Activated naive CD8-positive, alpha-beta T cell treated with anti-CD3 and anti-CD28 coated beads, Interleukin-2, amount 10 ng/mL, durations not matched to agents 7 days and 5 days (primary cell): Measurements from ENCODE around the gene ADAMTS4. TPM values are rescaled to one million over a fixed set of nuclear protein-coding genes. Genes with fewer than 3 reads are reported as not detected.

ENCODE experiments used
- ATAC-seq: fragments of 150-1000 bp; cut with Tn5 transposase; one replicate; pipeline ENCODE4 v1.10.0; 2021; ENCODE audit warnings: low read depth, moderate library complexity
- POLR2A ChIA-PET: fragments of 350-600 bp; sonication (Branson Sonifier 250); formaldehyde crosslinking; loops from one replicate; lab custom pipeline; 2021; ENCODE audit warnings: antibody characterized with exemption; lab: Charles Lee
- DNase-seq: peaks from one replicate; pipeline ENCODE4 v3.0.0; 2021
- H3K27ac Mint-ChIP-seq: one replicate; pipeline ENCODE4 v1.8.0; 2022; ENCODE audit warnings: mild to moderate bottlenecking, mixed read lengths
- H3K27me3 Mint-ChIP-seq: one replicate; pipeline ENCODE4 v1.8.0; 2022; ENCODE audit warnings: mild to moderate bottlenecking, moderate library complexity, mixed read lengths
- H3K36me3 Mint-ChIP-seq: one replicate; pipeline ENCODE4 v1.8.0; 2021; ENCODE audit warnings: mild to moderate bottlenecking, mixed read lengths
- H3K4me1 Mint-ChIP-seq: one replicate; pipeline ENCODE4 v1.8.0; 2021; ENCODE audit warnings: mixed read lengths
- H3K4me3 Mint-ChIP-seq: one replicate; pipeline ENCODE4 v1.8.0; 2022; ENCODE audit warnings: mild to moderate bottlenecking, moderate library complexity, mixed read lengths
- H3K9me3 Mint-ChIP-seq: one replicate; pipeline ENCODE4 v1.8.0; 2021; ENCODE audit warnings: mixed read lengths
- total RNA-seq, 2 experiments: library from RNA; stranded (reverse); gene quantifications; one replicate each; pipeline ENCODE4 v1.2.3, GENCODE V29; 2021

The ADAMTS4 gene
- total RNA-seq, 2 experiments from 2014 or later = 2.5 to 3.5 TPM

DNA sequence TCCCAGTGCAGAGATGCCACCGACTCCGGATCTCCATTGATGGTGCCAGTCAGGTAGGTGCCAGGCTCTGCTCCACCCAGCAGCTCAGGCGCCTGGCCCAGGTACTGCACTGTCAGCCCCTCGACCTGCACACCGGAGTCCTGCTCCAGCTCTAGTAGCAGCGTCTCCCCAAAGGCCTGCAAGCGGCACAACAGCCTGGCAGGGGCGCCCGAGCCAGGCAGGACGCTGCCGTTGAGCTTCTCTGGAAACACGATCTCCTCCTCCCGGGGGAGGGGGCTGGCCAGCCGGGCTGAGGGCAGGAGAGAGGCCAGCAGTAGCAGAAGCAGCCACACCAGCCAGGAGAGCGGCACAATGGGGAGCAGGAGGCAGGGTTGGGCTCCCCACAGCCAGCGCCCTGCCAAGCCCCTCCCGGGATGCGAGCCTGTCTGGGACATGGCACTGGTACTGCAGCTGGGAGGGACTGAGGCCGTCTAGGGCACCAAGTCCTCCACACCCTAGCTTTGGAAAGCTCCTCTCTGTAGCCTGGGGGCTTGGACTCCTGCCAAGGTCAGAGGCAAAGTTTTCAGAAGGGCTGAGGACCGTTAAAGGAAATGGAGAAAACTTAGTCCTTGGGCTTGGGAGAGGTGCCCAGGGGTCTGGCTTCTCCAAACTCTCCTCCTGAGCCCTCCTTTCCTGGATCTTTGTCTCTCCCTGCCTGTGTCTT is 509 bp downstream of the ADAMTS4 start:
- POLR2A ChIA-PET = interaction anchor here (1.0 to 1.9 kb wide), 5 partner anchors 13 to 33 kb away, joined by 3 to 8 read pairs (median 7); partner anchors contain the start of genes PPOX and TOMM40L
- Mint-ChIP-seq H3K4me3 (no peak overlapping the region), H3K27ac (peak overlapping the region; percentile 64), H3K27me3 (no peaks in the 10 kb centered on the region), H3K9me3 (no peaks in the 10 kb centered on the region), H3K36me3 (peaks cover 2% of the 10 kb centered on the region), H3K4me1 (peaks cover 54% of the 10 kb centered on the region)
- DNase-seq = no peak
- ATAC-seq = no peak

DNA sequence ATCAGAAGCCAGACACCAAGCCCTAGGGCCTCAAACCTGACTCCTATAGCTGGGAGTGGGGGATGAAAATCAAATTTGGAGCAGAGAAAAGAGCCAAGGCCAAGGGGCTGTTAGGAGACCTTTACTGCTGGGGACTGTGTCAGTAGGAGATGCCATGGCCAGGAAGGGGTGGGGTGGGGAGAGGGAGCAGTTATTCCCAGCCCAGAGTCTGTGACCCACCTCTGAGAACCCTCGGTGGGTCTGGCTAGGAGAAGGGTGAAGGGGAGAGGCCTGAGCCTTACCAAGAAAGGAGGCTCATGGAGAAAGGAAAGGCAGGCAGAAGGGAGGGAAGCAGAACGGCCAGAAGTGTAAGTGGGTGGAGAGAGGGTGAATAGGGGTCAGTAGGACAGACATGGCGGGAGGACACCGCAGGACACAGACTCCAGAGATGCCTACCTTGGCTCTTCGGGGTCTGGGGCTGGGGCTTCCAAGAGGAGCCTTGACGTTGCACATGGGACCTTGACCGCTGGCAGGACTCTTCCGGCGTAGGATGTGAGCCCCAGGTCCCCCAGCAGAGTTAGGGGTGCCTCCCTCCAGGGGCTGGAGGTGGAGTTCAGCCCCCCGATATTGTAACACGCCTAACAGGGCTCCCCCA is 1.2 kb downstream of the ADAMTS4 start:
- no peaks in the 10 kb centered on the region for H3K9me3 Mint-ChIP-seq
- no peak overlapping the region for H3K4me3 Mint-ChIP-seq
- POLR2A ChIA-PET = interaction anchor here (0.6 to 1.9 kb wide), 5 partner anchors 12 to 100 kb away, joined by 3 to 8 read pairs (median 7); partner anchors contain the start of gene TOMM40L
- peaks cover 53% of the 10 kb centered on the region for H3K4me1 Mint-ChIP-seq
- H3K36me3 Mint-ChIP-seq = peaks cover 2% of the 10 kb centered on the region
- H3K27ac Mint-ChIP-seq = peak overlapping the region; percentile 85
- ATAC-seq = no peak
- no peak for DNase-seq
- H3K27me3 Mint-ChIP-seq = no peaks in the 10 kb centered on the region

DNA sequence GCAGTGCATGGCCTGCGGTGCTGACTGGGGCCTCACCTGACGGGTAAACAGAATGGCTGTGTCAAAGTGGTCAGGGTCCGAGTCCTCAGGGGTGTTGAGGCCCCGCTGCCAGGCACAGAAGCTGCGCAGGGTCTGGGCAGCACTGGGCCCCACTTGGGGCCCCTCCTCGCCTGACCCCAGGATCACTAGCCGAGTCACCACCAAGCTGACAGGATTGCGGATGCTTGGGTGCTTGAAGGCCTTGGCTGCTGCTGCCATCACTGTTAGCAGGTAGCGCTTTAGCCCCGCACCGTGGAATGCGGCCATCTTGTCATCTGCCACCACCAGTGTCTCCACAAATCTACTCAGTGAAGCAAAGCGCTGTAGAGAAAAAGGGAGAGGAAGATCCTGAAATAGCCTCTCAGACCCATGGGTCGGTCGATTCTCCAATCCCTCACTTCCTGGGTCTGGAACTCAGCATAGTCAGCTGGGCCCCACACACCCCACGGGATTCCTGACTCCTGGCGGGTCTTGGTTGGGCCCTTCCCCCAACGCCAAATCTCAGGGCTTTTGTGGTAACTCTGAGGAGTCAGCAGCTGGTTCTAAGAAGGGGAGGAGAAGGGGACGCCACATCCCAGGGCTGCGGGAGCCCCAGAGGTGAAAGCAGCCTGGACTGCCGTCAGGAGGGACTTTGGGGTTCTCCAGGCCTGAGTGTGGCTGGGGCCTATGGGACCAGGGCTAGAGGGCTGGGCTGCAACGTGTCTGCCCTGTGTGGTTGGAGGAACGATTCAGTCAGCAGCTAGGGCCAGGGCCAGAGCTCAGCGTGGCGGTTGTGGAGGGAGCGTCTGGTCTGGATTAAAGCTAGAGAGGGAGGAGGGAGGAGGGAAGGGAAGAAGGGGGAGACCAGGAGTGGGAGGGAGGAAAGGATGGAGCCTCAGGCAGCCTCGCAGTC is 2.1 kb downstream of the ADAMTS4 start:
- no peaks in the 10 kb centered on the region for H3K9me3 Mint-ChIP-seq
- no peaks in the 10 kb centered on the region for H3K36me3 Mint-ChIP-seq
- peaks cover 55% of the 10 kb centered on the region for H3K4me1 Mint-ChIP-seq
- POLR2A ChIA-PET = interaction anchor here (0.6 to 1.9 kb wide), 4 partner anchors 11 to 109 kb away, joined by 3 to 7 read pairs (median 5); no protein-coding TSS in a partner anchor
- H3K27me3 Mint-ChIP-seq = no peaks in the 10 kb centered on the region
- H3K4me3 Mint-ChIP-seq = no peak overlapping the region
- ATAC-seq (no peak), DNase-seq (no peak)
- H3K27ac Mint-ChIP-seq = peak overlapping the region; percentile 85

DNA sequence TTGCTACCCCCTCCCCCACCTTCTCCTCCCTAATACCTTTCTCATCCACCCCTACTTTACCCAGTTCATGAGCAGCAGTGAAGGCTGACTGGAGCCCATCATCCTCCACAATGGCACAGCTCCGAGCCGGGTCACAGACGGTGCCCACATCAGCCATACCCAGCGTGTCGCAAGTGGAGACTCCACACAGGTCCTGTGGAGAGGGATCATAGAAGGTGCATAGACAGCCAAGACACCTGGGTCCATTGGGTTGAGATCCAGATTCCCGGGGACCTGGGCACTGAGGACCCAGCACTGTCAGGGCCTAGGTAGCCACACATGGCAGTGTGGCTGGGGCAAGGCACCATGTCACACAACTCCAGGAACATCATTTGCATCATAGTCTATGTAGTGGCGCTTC is 2.7 kb downstream of the ADAMTS4 start:
- H3K36me3 Mint-ChIP-seq = no peaks in the 10 kb centered on the region
- H3K27me3 Mint-ChIP-seq = no peaks in the 10 kb centered on the region
- peaks cover 50% of the 10 kb centered on the region for H3K4me1 Mint-ChIP-seq
- DNase-seq (no peak), ATAC-seq (no peak)
- POLR2A ChIA-PET = no interaction called here
- H3K4me3 Mint-ChIP-seq = no peak overlapping the region
- H3K27ac Mint-ChIP-seq = no peak overlapping the region
- no peaks in the 10 kb centered on the region for H3K9me3 Mint-ChIP-seq

DNA sequence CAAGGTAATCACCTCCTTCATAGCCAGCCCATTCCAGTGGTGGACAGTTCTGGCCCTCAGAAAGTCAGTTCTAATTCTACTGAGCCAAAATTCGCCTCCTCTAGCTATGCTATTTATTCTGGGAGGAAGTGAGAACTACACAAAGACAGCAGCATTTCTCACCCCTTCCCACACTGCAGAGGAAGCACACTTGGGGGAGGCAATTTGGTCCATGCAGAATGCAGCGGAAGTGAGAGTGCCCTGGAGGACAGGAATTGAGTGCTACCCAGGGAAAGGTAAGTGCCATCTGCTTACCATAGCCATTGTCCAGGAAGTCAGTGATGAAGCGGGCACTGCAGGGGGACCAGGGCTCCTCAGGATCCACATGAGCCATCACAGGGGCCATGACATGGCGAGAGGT is 3.7 kb downstream of the ADAMTS4 start:
- no peaks in the 10 kb centered on the region for H3K9me3 Mint-ChIP-seq
- ATAC-seq (peak; percentile 25), DNase-seq (no peak)
- POLR2A ChIA-PET = interaction anchor here (1.7 to 1.9 kb wide), 2 partner anchors 10 to 18 kb away, joined by 4 to 7 read pairs; partner anchors contain the start of gene B4GALT3
- no peaks in the 10 kb centered on the region for H3K36me3 Mint-ChIP-seq
- H3K4me1 Mint-ChIP-seq = peaks cover 40% of the 10 kb centered on the region
- H3K27me3 Mint-ChIP-seq = no peaks in the 10 kb centered on the region
- H3K4me3 Mint-ChIP-seq = no peak overlapping the region
- peak overlapping the region; percentile 70 for H3K27ac Mint-ChIP-seq

DNA sequence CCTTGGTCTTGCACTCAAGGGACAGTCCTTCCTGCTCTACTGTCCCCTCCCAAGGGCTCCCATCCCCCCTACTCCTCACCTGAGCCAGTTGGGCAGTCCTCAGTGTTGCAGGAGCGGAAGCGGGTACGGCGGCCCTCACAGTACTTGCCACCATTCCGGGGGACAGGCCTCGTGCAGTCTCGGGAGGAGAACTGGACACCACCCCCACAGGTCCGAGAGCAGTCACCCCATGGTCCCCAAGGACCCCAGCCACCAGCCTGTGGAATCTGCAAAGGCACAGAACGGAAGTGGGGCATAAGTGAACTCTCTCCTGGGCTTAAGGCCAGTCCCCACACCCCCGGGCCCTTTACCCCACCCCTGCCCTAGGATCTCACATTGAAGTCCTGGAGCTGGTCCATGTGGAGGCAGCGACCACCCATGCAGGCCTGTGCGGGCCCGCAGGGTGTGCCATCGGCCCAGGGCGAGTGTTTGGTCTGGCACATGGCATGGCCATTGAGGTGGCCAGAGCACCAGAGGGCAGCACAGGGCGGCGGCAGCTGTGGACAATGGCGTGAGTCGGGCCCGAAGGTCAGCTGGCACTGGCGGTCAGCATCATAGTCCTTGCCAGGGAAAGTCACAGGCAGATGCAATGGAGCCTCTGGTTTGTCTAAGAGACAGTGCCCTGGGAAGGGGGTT is 5.2 kb downstream of the ADAMTS4 start:
- POLR2A ChIA-PET = interaction anchor here (1.2 to 4.1 kb wide), 4 partner anchors 9 to 17 kb away, joined by 4 to 22 read pairs (median 6); partner anchors contain the start of genes B4GALT3 and NDUFS2
- Mint-ChIP-seq H3K36me3 (no peaks in the 10 kb centered on the region), H3K27me3 (no peaks in the 10 kb centered on the region), H3K4me1 (peaks cover 38% of the 10 kb centered on the region), H3K27ac (peak overlapping the region; percentile 90), H3K4me3 (no peak overlapping the region), H3K9me3 (no peaks in the 10 kb centered on the region)
- DNase-seq (no peak), ATAC-seq (no peak)

DNA sequence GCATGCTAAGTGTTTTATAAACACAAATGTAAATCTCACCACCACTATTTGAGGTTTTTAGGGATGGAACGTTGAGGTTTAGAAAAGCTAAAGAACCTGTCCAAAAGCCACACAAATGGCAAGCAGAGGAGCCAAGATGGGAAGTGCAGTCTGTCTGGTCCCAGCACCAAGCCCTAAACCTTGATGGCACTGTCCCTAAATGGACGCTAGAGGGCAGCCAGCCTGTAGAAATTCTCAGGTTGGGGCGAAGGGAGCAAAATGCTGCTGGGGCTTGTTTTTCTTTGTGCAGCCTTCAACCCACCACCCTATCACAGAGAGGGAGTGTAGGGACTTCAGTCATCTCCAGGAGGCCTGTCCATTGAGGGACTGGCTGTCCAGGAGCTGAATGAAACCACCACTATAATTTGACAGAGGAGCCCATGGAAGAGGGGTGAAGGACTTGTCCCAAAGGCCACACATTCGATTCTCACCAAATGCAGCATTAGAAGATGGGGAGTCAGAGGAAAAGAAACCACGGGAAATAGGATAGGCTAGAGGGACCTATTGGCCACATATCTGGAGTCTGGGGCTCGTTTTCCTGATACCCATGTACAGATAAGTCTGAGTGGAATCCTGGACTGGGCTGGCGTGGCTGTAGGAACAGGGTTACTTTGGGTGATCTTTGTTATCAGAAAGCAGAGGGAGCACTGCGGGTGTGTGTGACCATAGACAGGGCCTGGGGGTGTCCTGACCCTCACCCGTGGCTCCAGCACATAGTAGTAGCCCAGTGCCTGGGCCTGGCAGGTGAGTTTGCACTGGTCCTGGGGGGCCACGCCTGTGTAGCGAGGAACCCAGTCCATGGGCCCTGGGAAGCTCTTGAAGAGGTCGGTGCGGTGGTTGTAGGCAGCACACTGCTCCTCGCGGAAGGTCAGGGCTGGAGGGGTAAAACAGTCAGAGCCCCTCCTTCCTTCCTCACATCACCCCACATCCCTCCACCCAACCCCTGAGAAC is 6.1 kb downstream of the ADAMTS4 start:
- Mint-ChIP-seq H3K9me3 (no peaks in the 10 kb centered on the region), H3K4me3 (no peak overlapping the region), H3K4me1 (peaks cover 40% of the 10 kb centered on the region), H3K36me3 (no peaks in the 10 kb centered on the region), H3K27ac (peak overlapping the region; percentile 90), H3K27me3 (no peaks in the 10 kb centered on the region)
- ATAC-seq (peak; percentile 81), DNase-seq (peak; percentile 58)
- POLR2A ChIA-PET = interaction anchor here (0.5 to 4.1 kb wide), 7 partner anchors 10 to 70 kb away, joined by 3 to 22 read pairs (median 5); partner anchors contain the start of genes B4GALT3, NDUFS2 and TOMM40L

DNA sequence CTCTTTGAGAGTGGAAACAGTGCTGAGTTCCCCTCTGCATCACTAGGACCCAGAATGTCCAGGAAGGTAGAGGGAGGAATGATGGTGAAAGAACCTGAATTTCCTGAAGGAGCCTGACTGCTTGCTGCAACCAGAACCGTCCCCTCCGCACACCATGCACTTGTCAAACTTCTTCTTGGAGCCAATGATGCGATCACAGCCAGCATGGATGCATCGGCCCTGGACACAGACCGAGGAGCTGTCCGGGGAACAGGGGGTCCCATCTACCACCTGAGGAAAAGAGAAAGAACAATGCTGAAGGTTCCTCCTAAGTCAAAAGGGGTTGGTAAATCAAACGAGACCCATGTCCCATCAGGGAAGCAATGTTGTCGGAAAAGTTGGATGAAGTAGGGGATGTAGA is 6.9 kb downstream of the ADAMTS4 start:
- DNase-seq = no peak
- POLR2A ChIA-PET = interaction anchor here (1.0 to 4.1 kb wide), 6 partner anchors 9 to 33 kb away, joined by 3 to 22 read pairs (median 7); partner anchors contain the start of genes B4GALT3, NDUFS2 and TOMM40L
- no peaks in the 10 kb centered on the region for H3K36me3 Mint-ChIP-seq
- no peak for ATAC-seq
- no peak overlapping the region for H3K4me3 Mint-ChIP-seq
- no peaks in the 10 kb centered on the region for H3K9me3 Mint-ChIP-seq
- no peaks in the 10 kb centered on the region for H3K27me3 Mint-ChIP-seq
- no peak overlapping the region for H3K27ac Mint-ChIP-seq
- H3K4me1 Mint-ChIP-seq = peaks cover 38% of the 10 kb centered on the region

DNA sequence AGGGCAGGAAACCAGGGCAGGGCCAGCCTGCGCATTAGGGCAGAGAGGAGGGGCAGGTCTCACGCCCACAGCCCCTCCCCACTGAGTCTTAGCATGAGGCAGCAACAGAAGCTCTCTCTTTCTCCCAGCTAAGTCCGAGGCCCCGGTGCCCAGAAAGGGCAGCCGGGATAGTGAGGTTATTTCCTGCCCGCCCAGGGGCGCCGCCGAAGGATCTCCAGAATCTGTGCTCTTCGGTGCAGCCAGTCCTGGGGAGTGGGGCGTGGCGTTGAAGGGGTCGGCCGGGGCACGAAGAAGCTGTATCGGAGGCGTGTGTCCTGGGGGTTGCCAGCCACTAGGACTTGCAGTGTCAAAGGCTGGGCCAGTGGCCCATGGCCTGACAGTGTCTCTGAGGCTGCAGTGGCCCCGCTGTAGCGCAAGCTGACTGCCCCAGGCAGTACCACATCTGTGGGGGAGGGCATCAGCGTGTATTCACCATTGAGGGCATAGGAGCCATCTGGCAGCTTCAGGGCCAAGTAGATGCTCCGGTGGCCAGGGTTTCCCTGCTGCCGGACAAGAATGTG is 7.8 kb downstream of the ADAMTS4 start:
- ATAC-seq (no peak), DNase-seq (no peak)
- no peaks in the 10 kb centered on the region for H3K36me3 Mint-ChIP-seq
- no peak overlapping the region for H3K27ac Mint-ChIP-seq
- no peaks in the 10 kb centered on the region for H3K27me3 Mint-ChIP-seq
- no peaks in the 10 kb centered on the region for H3K9me3 Mint-ChIP-seq
- no peak overlapping the region for H3K4me3 Mint-ChIP-seq
- peaks cover 37% of the 10 kb centered on the region for H3K4me1 Mint-ChIP-seq
- POLR2A ChIA-PET = interaction anchor here (0.9 to 4.1 kb wide), 6 partner anchors 8 to 34 kb away, joined by 3 to 22 read pairs (median 7); partner anchors contain the start of genes B4GALT3, NDUFS2 and TOMM40L

DNA sequence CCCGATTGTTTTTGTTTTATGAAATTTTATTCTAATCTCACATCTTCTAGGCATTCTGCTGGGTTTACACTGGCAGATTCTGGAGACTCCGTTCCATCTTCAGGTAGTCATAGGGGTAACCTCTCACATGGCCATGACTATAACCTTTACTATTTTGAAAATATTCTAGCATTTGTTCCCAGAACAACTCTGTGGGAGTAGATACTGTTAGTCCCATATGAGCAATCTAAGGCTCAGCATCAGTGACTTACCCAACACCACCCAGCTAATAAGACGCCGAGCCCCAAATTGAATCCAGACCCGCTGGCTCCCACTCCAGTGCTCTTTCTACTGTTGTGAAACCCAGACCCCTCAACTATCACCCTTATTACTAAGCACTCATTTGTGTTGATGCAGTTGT is 9.8 kb downstream of the ADAMTS4 start:
- Mint-ChIP-seq H3K27ac (no peak overlapping the region), H3K4me3 (no peak overlapping the region), H3K27me3 (no peaks in the 10 kb centered on the region), H3K4me1 (peaks cover 42% of the 10 kb centered on the region), H3K36me3 (peaks cover under 1% of the 10 kb centered on the region), H3K9me3 (no peaks in the 10 kb centered on the region)
- no peak for ATAC-seq
- DNase-seq = no peak
- POLR2A ChIA-PET = interaction anchor here (1.4 kb wide), 1 partner anchor 27 kb away, joined by 3 read pairs; no protein-coding TSS in a partner anchor

DNA sequence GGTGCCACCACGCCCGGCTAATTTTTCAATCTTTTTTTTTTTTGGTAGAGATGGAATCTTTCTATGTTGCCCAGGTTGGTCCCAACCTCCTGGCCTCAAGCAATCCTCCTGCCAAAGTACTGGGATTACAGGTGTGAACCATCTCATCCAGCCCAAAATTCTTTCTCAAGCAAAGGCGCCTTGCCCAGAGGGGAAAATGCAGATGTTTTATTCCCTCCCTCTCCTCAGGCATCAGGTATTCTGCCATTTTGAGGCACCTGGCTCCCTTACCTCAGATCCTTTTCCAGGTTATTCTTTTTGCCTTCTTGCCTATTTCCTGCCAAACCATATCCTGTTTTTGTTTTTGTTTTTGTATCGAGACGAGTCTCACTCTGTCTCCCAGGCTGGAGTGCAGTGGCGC is 10.5 kb downstream of the ADAMTS4 start:
- no peak overlapping the region for H3K27ac Mint-ChIP-seq
- H3K9me3 Mint-ChIP-seq = no peaks in the 10 kb centered on the region
- H3K36me3 Mint-ChIP-seq = peaks cover 5% of the 10 kb centered on the region
- H3K27me3 Mint-ChIP-seq = no peaks in the 10 kb centered on the region
- H3K4me3 Mint-ChIP-seq = no peak overlapping the region
- no peak for DNase-seq
- H3K4me1 Mint-ChIP-seq = peaks cover 46% of the 10 kb centered on the region
- ATAC-seq = no peak
- POLR2A ChIA-PET = interaction anchor here (1.1 to 4.5 kb wide), 2 partner anchors 14 to 37 kb away, joined by 5 to 32 read pairs; partner anchors contain the start of genes NDUFS2 and TOMM40L
